K562 (cell line): ENCODE measurements around the gene TIPIN. TPM values are rescaled to one million over a fixed set of nuclear protein-coding genes. Genes with fewer than 3 reads are reported as not detected.

Experiments used
- ATAC-seq: fragments of 200-7000 bp; cut with Tn5 transposase; 3 replicates; pipeline ENCODE4 v1.9.1; 2020; ENCODE audit warnings: moderate library complexity
- BruUV-seq: library from RNA; stranded (reverse); fragments of 400-500 nt; replicated peaks from 2 replicates; lab custom pipeline; 2021; lab: Mats Ljungman, UMichigan
- CTCF ChIA-PET: fragments of 300-600 bp; formaldehyde crosslinking; extraction: SDS; loops from one replicate; lab custom pipeline; 2021; ENCODE audit warnings: low intra/inter-chr PET ratio; lab: Yijun Ruan, JAX
- POLR2A ChIA-PET: fragments of 300-600, 350-650 bp; sonication (Branson Sonifier 250); formaldehyde crosslinking; extraction: SDS; loops from one replicate; lab custom pipeline; 2021; ENCODE audit warnings: antibody characterized with exemption, inconsistent platforms; lab: Yijun Ruan, JAX
- DNase-seq, 4 experiments: peaks; one replicate each; pipeline versions ENCODE4 v3.0.0 to v3.0.0-alpha.2; 2011 to 2018; ENCODE audit warnings: low spot score in 3 of 4, mixed read lengths in 3 of 4; ENCODE audit errors: extremely low read depth in 1 of 4
- FAIRE-seq: peaks from 2 replicates; lab custom pipeline; 2011; peaks lifted over from hg19 to GRCh38; lab: Jason Lieb, UNC
- H2AFZ ChIP-seq: 2 replicates; pipeline ENCODE4 v1.6.0; 2011; ENCODE audit warnings: low read depth, low read length, control low read depth, inconsistent platforms
- H3K27ac ChIP-seq: fragments of 200-600 bp; 3 replicates; pipeline ENCODE4 v1.8.0; 2011; ENCODE audit warnings: low read depth, mild to moderate bottlenecking, control low read depth, inconsistent platforms, low read length, moderate library complexity, mixed read lengths; ENCODE audit errors: extremely low read depth
- H3K27me3 ChIP-seq, 2 experiments: fragments of 300-600 bp in 1 of 2; 2 replicates in 1 of 2; 3 replicates in 1 of 2; pipeline versions ENCODE4 v1.6.0 to v1.8.0; 2011; ENCODE audit warnings: inconsistent platforms in 2 of 2, low read length in 2 of 2, mild to moderate bottlenecking in 1 of 2, mixed read lengths in 1 of 2, moderate library complexity in 1 of 2; ENCODE audit not compliant: control insufficient read depth in 2 of 2, insufficient read depth in 2 of 2
- H3K36me3 ChIP-seq: fragments of 300-600 bp; 3 replicates; pipeline ENCODE4 v1.8.0; 2011; ENCODE audit warnings: mild to moderate bottlenecking, low read length, inconsistent platforms; ENCODE audit not compliant: control insufficient read depth, insufficient read depth
- H3K4me1 ChIP-seq, 2 experiments: fragments of 200-600 bp in 1 of 2; replicated peaks in 1 of 2; 2 replicates in 1 of 2; 3 replicates in 1 of 2; pipeline versions ENCODE4 v1.5.1 to v1.8.0; 2011; ENCODE audit warnings: inconsistent platforms in 2 of 2, low read length in 2 of 2, mild to moderate bottlenecking in 1 of 2, mixed read lengths in 1 of 2, moderate library complexity in 1 of 2; ENCODE audit not compliant: control insufficient read depth in 2 of 2, insufficient read depth in 2 of 2
- H3K4me2 ChIP-seq: 2 replicates; pipeline ENCODE4 v1.6.1; 2011; ENCODE audit warnings: low read length, control low read depth, inconsistent platforms, mixed read lengths; ENCODE audit not compliant: insufficient read depth
- H3K4me3 ChIP-seq: fragments of 200-600 bp; sonication (generic), shearing (Covaris generic); 2 replicates; pipeline ENCODE4 v1.5.1; 2016; ENCODE audit warnings: control low read depth, inconsistent platforms
- H3K79me2 ChIP-seq: fragments of 200-600 bp; 3 replicates; pipeline ENCODE4 v1.8.0; 2011; ENCODE audit warnings: low read length, inconsistent platforms; ENCODE audit not compliant: control insufficient read depth, insufficient read depth
- H3K9ac ChIP-seq, 2 experiments: 2 replicates each; pipeline versions ENCODE4 v1.6.0 to v1.6.1; 2011; ENCODE audit warnings: low read depth in 2 of 2, low read length in 2 of 2, control low read depth in 1 of 2, inconsistent platforms in 1 of 2, mild to moderate bottlenecking in 1 of 2, mixed read lengths in 1 of 2; ENCODE audit not compliant: insufficient read depth in 1 of 2
- H3K9me1 ChIP-seq: one replicate; pipeline ENCODE4 v1.6.0; 2011; ENCODE audit warnings: inconsistent platforms, mild to moderate bottlenecking, low read length, moderate library complexity; ENCODE audit not compliant: control insufficient read depth, insufficient read depth
- H3K9me3 ChIP-seq: replicated peaks from 2 replicates; pipeline ENCODE4 v1.5.1; 2011; ENCODE audit warnings: low read depth, low read length, inconsistent platforms; ENCODE audit not compliant: control insufficient read depth, insufficient read depth
- H4K20me1 ChIP-seq: replicated peaks from 2 replicates; pipeline ENCODE4 v1.6.1; 2011; ENCODE audit warnings: low read length, inconsistent platforms, mixed read lengths; ENCODE audit not compliant: control insufficient read depth, insufficient read depth
- CCAR2 ChIP-seq: fragments of 200-400 bp; formaldehyde crosslinking; IDR thresholded peaks from 2 replicates; pipeline ENCODE4 v1.6.1; 2017; ENCODE audit warnings: mild to moderate bottlenecking, low read depth, low read length
- NEUROD1 ChIP-seq: fragments of 150-350 bp; IDR thresholded peaks from 2 replicates; pipeline ENCODE4 v1.6.1; 2014; ENCODE audit warnings: borderline replicate concordance, low read length, low read depth; ENCODE audit not compliant: partially characterized antibody
- TCF7 ChIP-seq: sonication (generic); IDR thresholded peaks from 2 replicates; pipeline ENCODE4 v1.6.1; 2016; ENCODE audit warnings: antibody characterized with exemption, borderline replicate concordance
- ZFPM2 ChIP-seq: fragments of 250-450 bp; sonication (Bioruptor Pico); IDR thresholded peaks from 2 replicates; pipeline ENCODE4 v1.5.1; 2022; ENCODE audit warnings: mild to moderate bottlenecking
- ZNF121 ChIP-seq: sonication (generic); formaldehyde crosslinking; conservative IDR thresholded peaks from 2 replicates; pipeline ENCODE4 v1.8.0; 2022; ENCODE audit warnings: missing genetic modification reagents
- WGBS: fragments of 100-300 bp; shearing (Covaris generic); methylation state at CpG from one replicate; pipeline ENCODE4 v1.1.6; 2016; ENCODE audit warnings: low coverage, mixed read lengths; ENCODE audit not compliant: insufficient coverage; ENCODE audit errors: missing lambda C conversion rate; 5-methylcytosine and 5-hydroxymethylcytosine counted together
- in situ Hi-C: fragments of 300-500 bp; cut with MboI; formaldehyde crosslinking; loops from 4 replicates; pipeline ENCODE4 v1.15.0; 2018; ENCODE audit warnings: inconsistent platforms, mixed read lengths
- intact Hi-C: fragments of 100-400 bp; cut with micrococcal nuclease; formaldehyde crosslinking; loops from 2 replicates; pipeline ENCODE4 v1.14.2; 2022
- polyA plus RNA-seq, 8 experiments: library from polyadenylated mRNA; depleted of rRNA in 4 of 8; stranded (reverse) in 5 of 8; unstranded in 3 of 8; fragments of >200 nt; fragmentation: Nextera tagmentation in 2 of 8; fragmentation: Illumina TruSeq in 1 of 8; extraction: Ambion mirVana in 2 of 8; extraction: Trizol in 1 of 8; gene quantifications; 2 replicates each; pipeline versions ENCODE4 v1.2.1 to v1.2.3, GENCODE V29; 2011 to 2014; ENCODE audit warnings: inconsistent platforms in 1 of 8, missing spikeins in 1 of 8
- total RNA-seq, 7 experiments: library from RNA; depleted of rRNA in 6 of 7; stranded (reverse); fragments of >200 nt in 6 of 7; fragmentation: Illumina TruSeq in 2 of 7; extraction: Trizol in 2 of 7; gene quantifications; 2 replicates each; pipeline versions ENCODE4 v1.2.1 to v1.2.3, GENCODE V29; 2011 to 2021; ENCODE audit warnings: low replicate concordance in 1 of 7
- TF ChIP-seq, protein P1 (sequence below): fragments of 450-650 bp; IDR thresholded peaks from 2 replicates; pipeline ENCODE4 v1.6.1; 2016; ENCODE audit warnings: low read depth

Gene TIPIN
- total and polyA plus RNA-seq, 9 of the 15 experiments (the other 6 are each of a cell fraction or from before 2014, with no cell fraction given) = 22.9 to 61.4 (median 42.0) TPM

DNA sequence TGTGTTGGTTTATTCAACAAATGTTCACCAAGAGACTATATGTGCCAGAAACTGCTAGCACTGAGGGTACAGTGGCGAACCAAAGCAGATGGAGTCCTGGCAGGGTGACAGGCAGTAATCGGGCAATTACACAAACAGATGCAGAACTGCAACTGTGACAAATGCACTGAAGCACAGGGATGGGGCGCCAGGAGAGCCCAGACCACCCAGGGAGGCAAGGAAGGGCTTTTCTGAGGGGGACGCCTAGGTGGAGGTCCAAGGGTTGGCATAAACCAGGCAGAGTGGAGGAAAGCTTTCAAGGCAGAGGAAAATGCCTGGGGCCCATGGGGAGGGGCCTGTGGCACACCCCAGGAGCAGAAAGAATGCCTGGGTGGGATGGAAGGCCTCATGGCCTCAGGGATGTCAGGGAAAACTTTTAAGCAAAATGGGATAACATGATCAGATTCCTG, 57.7 kb downstream of the TIPIN start:
- ChIA-PET POLR2A (interaction anchor here (0.6 kb wide), 1 partner anchor 228 kb away, joined by 3 read pairs; no protein-coding TSS in a partner anchor), CTCF (no interaction called here)

More for the DNA sequence above, 57.7 kb downstream of the TIPIN start:
- no peak overlapping the region for H3K4me2 ChIP-seq
- in situ Hi-C loops (no loop called here), intact Hi-C loops (no loop called here)
- peaks cover 26% of the 10 kb centered on the region for H3K36me3 ChIP-seq
- H3K9me1 ChIP-seq = no peaks in the 10 kb centered on the region
- ATAC-seq (no peak), FAIRE-seq (no peak), DNase-seq (no peak)
- no peak overlapping the region for H3K4me3 ChIP-seq
- no TSS peak for BruUV-seq
- no peaks in the 10 kb centered on the region for H3K27me3 ChIP-seq
- no peaks in the 10 kb centered on the region for H4K20me1 ChIP-seq
- peaks cover 5 to 11% of the 10 kb centered on the region in 2 experiments for H3K4me1 ChIP-seq
- H2AFZ ChIP-seq = no peak overlapping the region
- H3K79me2 ChIP-seq = peaks cover 22% of the 10 kb centered on the region
- no peak for TF ChIP-seq ZNF121
- no peak for TF ChIP-seq NEUROD1
- no peak for TF ChIP-seq CCAR2
- no peak for TF ChIP-seq TCF7
- no peak for TF ChIP-seq ZFPM2 (CRISPR knock-in tag)
- TF ChIP-seq, protein P1, sequence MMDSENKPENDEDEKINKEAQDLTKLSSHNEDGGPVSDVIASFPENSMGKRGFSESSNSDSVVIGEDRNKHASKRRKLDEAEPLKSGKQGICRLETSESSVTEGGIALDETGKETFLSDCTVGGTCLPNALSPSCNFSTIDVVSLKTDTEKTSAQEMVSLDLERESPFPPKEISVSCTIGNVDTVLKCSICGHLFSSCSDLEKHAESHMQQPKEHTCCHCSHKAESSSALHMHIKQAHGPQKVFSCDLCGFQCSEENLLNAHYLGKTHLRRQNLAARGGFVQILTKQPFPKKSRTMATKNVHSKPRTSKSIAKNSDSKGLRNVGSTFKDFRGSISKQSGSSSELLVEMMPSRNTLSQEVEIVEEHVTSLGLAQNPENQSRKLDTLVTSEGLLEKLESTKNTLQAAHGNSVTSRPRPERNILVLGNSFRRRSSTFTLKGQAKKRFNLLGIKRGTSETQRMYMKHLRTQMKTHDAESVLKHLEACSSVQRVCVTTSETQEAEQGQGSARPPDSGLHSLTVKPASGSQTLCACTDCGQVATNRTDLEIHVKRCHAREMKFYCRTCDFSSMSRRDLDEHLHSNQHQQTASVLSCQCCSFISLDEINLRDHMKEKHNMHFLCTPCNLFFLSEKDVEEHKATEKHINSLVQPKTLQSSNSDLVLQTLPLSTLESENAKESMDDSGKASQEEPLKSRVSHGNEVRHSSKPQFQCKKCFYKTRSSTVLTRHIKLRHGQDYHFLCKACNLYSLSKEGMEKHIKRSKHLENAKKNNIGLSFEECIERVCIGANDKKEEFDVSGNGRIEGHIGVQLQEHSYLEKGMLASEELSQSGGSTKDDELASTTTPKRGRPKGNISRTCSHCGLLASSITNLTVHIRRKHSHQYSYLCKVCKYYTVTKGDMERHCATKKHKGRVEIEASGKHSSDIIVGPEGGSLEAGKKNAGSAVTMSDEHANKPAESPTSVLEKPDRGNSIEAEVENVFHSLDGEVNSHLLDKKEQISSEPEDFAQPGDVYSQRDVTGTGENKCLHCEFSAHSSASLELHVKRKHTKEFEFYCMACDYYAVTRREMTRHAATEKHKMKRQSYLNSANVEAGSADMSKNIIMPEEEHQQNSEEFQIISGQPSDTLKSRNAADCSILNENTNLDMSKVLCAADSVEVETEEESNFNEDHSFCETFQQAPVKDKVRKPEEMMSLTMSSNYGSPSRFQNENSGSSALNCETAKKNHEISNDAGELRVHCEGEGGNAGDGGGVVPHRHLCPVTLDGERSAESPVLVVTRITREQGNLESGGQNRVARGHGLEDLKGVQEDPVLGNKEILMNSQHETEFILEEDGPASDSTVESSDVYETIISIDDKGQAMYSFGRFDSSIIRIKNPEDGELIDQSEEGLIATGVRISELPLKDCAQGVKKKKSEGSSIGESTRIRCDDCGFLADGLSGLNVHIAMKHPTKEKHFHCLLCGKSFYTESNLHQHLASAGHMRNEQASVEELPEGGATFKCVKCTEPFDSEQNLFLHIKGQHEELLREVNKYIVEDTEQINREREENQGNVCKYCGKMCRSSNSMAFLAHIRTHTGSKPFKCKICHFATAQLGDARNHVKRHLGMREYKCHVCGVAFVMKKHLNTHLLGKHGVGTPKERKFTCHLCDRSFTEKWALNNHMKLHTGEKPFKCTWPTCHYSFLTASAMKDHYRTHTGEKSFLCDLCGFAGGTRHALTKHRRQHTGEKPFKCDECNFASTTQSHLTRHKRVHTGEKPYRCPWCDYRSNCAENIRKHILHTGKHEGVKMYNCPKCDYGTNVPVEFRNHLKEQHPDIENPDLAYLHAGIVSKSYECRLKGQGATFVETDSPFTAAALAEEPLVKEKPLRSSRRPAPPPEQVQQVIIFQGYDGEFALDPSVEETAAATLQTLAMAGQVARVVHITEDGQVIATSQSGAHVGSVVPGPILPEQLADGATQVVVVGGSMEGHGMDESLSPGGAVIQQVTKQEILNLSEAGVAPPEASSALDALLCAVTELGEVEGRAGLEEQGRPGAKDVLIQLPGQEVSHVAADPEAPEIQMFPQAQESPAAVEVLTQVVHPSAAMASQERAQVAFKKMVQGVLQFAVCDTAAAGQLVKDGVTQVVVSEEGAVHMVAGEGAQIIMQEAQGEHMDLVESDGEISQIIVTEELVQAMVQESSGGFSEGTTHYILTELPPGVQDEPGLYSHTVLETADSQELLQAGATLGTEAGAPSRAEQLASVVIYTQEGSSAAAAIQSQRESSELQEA = no peak
- H3K9ac ChIP-seq = 0 out of 4 replicates have a peak overlapping the region, but pooled peaks of 1 of the 2 experiments have one; percentile 55
- no peak overlapping the region for H3K27ac ChIP-seq
- no peaks in the 10 kb centered on the region for H3K9me3 ChIP-seq
- WGBS = 89% methylated on average over 4 of the region's 4 CpGs
